GM18858 (cell line): Measurements from ENCODE around the gene XAB2.

Source experiments
- ATAC-seq: cut with Tn5 transposase; IDR thresholded peaks from one replicate; pipeline ENCODE4 v1.9.1; 2021; ENCODE audit not compliant: unreplicated experiment

Gene XAB2

GRCh38 chr19:7633698-7634097, 4.4 kb upstream of the XAB2 start, which contains the start of gene PCP2:
Gene PCP2, minus strand, starts transcription at chr19:7633719. Its CDS starts 262 bp downstream, at chr19:7633457.
- no peak for ATAC-seq

DNA sequence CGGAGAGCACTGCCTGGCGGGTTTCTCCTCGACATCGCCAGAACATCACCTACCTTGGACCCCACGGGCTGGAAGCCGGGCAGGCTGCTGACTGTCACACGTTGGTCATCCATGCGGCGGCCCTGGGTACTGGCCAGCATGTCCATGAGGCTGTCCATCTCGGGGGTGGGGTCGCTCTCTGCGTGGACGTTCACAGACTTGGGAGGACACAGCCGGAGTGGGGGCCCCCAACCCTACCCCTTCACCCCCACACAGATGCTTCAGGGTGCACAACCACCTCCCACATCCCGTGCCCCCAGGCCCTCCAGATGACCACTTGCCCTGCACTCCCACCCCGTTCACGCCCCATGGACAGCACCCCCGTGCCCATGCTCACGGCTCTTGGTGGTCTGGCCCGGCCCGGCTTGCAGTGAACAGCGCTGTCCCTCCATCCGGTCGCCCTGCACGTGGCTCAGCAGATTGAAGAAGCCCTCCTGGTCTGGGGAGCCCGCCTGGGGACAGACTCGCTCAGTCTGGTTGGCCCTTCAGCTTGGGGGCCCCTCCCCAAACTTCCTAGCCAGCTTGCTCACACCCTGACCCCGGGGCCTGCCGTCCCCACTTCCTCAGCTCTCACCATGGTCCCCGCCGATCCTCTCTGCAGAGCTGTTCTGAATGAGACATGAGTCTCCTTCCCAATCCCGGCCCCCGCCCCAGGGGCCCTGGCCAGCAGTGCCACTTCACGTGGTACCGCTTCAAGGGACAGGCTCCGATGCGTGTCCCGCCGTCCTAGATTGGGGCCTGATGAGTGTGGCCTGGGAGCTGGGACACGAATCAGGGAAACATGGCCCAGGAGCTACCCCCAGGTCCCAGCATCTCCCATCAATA, 3.2 kb upstream of the XAB2 start:
- no peak for ATAC-seq

GRCh38 chr19:7631577-7631976, 2.2 kb upstream of the XAB2 start:
- ATAC-seq = no peak

- no peak for ATAC-seq
Measured at GRCh38 chr19:7628589-7629311, 595 bp downstream of the XAB2 start.

DNA sequence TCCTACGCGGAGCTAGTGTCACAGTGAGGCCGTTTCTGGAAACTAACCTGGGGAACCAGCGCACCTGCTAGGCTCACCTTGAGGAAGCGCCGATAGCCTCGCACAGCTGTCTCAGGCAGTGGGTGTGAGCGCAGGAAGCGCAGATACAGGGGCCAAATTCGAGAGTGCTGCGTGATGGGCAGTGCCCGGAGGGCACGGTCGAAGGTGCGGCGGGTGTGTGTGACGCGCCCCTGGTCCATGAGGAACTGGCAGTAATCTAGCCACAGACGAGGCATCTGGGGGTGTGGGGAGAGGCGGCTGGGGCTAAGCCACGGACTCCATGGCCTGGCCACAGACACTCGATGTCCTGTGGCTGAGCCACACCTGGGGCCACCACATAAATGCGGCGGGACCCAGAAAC, 2.2 kb downstream of the XAB2 start:
- no peak for ATAC-seq

GRCh38 chr19:7625763-7626372, 3.5 kb downstream of the XAB2 start:
- ATAC-seq = no peak

DNA sequence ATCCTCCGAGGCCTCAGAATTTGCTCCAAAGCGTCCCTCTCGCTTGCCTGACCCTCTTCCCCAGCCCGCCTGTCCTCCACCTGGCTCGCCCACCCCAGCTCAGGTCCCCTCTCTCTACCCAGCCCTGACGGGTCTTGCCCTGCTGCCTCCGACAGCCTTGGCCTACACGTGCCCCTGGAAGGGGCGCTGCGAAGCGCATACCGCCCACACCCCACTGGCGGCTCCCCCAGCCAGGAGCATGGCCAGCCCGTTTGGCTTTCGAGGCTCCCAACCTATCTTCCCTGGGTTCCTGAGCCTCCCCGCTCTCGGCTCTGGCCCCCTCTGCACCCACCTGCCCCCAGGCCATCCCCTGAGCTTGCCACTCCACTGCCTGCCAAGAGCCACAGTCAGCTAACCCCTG, 4.5 kb downstream of the XAB2 start:
- no peak for ATAC-seq

DNA sequence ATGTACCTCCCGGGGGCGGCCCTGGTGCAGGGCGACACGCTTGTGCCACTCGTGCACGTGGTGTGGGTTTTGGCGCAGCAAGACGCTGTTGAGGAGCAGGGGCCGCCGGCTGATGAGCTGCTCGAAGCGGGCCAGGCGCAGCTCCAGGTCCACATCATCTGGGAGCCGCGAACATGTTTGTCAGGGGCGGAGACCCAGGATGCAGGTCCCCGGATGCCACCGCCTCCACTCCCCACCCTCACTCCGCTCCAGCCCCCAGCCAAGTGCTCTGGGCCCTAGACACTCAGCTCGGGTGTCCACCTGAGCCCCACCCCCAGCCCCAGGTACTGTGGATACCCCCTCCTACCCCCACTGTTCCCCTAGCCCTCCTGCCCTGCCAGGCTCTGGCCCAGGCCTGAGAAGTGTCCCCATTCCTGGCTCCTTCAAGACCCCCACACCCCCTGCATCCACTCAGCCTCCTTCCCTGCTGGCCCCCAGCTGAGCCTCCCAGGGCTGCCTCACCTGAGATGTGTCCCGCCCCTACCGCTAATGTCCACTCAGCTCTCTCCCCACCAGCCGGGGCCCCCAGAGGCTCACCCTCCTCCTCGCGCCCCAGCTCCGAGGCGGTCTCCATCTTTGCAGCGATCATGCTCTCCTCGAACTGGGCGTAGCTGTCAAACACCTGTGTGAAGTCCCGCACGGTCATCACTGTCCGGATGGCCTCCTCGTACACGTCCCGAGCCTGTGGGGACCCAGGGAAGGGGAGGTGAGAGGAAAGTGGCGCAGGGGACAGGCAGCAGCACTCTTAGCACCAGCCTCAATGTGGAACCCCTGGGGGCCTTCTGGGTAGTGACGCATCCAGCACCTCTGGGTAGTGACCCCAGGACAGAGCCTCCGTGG, 5.4 kb downstream of the XAB2 start:
- ATAC-seq = no peak

DNA sequence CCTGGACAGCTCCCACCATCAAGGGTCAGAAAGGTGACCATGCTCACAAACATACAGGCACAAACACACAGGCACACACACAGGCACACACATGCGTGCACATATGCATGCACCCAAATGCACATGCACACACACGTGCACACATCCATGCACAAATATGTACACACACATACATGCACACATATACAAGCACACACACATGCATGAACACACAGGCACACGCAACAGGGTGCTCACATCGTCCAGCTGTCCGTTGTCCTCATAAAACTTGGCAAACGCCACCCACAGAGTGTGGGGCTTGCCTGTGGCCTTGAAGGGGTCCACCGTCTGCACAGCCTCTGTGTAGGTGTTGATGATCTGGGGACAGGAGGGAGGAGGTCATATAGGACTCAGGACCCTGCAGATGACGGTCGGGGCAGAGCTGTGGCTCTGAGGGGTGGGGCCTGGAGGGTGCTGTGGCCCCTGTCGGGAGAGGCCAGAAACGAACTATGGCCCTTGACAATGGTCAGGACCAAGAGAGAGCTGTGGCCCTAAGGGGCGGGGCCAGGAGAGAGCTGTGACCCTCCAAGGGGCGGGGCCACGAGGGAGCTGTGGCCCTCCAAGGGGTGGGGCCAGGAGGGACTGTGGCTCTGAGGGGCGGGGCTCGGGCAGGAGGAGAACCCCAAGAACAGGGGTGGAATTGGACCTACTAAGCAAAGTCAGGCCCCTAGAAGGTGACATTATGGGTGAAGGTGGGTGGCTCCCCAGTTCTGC, 6.2 kb downstream of the XAB2 start:
- ATAC-seq = no peak

GRCh38 chr19:7620442-7621412, 8.6 kb downstream of the XAB2 start:
- no peak for ATAC-seq

DNA sequence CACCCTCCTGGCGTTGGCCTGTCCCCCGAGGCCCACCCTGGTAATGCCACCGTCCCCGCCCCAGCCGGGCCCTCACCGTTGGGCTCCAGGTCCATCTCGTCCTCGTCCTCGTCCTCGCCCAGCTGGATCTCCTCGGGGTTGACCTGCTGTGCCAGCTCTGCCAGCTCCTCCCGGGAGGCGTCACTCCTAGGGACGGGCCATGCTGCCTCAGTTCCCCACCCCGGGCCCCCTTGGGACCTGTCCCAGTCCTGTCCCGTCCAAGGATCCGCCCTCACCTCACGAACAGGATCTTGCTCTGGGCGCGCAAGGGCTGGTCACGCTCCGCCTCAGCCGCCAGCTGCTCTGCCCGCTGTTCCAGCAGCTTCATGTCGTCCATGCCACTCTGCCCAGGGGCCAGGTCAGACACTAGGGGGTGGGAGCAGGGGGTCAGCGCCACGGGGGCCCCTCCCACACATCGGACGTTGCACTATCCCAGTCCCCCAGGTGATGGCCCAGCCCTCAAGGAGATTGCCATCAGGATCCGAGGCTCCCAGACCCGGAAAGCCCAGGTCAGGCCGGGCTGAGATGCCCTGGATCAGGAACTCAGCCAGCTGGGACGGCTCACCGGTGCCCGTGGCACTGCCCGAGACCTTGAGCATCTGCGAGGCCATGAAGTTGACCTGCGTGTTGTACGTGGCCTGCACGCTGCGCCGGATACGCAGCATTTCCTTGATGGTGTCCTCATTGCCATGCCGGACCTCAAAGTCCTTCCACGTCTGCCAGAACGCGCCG, 9.5 kb downstream of the XAB2 start:
- ATAC-seq = no peak

GRCh38 chr19:7618771-7619510, 10.4 kb downstream of the XAB2 start:
- ATAC-seq = no peak

GRCh38 chr19:7618348-7618747, 11.0 kb downstream of the XAB2 start:
- ATAC-seq = no peak

DNA sequence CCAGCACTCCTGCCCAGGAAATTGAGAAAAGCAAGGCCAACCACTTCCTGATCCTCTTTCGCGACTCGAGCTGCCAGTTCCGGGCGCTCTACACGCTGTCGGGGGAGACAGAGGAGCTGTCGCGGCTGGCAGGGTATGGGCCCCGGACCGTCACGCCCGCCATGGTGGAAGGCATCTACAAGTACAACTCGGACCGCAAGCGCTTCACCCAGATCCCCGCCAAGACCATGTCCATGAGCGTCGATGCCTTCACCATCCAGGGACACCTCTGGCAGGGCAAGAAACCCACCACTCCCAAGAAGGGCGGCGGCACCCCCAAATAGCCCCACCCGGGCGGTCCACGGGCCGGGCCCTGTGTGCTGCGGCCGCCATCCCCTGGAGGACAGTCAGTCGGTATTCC, 11.6 kb downstream of the XAB2 start:
- no peak for ATAC-seq

- ATAC-seq = no peak
Measured at GRCh38 chr19:7617172-7617571, 12.2 kb downstream of the XAB2 start.

DNA sequence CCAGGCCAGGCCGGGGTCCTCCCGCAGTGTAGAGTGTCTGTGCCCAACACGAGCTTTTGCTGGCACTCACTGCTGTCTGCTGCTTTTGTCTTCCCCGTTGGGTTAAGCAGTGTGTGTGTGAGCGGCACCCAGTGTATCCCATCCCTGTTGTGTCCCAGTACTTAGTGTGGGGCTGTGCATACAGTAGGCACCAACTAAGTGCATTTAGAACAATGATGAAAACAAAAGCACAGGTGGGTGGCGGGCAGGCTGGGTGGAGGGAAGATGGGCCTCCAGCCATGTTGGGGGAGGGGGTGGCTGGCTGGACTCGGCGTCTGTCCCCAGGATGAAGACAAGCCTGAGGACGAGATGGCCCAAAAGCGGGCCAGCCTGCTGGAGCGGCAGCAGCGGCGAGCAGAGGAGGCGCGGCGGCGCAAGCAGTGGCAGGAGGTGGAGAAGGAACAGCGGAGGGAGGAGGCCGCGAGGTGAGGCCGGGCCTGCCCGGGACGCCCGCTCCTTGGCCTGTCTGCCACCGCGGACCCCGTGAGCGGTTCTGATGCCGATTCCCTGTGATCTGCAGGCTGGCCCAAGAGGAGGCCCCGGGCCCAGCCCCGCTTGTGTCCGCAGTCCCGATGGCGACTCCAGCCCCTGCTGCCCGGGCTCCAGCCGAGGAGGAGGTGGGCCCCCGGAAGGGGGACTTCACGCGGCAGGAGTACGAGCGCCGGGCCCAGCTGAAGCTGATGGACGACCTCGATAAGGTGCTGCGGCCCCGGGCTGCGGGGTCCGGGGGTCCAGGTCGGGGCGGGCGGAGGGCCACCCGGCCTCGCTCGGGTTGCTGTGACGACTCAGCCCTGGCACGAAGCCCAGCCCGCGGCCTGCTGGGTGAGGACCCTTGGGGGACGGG, 14.2 kb downstream of the XAB2 start:
- no peak for ATAC-seq
